HK-2 (cell line): ENCODE data around the gene PCBP3.

Source experiments
- DNase-seq: peaks from one replicate; pipeline ENCODE4 v3.0.0-alpha.2; 2018; ENCODE audit not compliant: unreplicated experiment

The PCBP3 gene

GRCh38 chr21:45861156-45861870 is 217.8 kb downstream of the PCBP3 start:
- no peak for DNase-seq

- DNase-seq, result no peak
These were observed 219.2 kb downstream of the PCBP3 start for GRCh38 chr21:45862543-45863207.

DNA sequence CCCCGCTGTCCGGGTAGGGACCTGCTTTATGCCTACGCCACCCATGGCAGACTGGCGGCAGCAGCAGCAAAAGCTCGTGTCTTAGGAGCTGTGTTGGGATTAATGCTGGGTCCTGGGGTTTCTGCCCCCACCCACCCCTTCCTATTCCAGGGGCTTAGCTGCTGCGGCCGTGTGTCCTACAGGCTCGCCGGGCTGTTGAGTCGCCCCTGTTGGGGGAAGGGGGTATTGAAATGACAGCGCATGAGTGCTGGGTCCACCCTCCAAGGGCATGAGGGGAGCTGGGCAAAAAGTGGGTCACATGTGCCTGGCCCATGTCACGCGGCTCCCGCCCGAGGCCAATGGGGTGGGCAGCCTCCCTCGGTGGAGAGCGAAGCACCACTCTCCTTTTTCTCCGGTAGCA is 219.7 kb downstream of the PCBP3 start:
- DNase-seq, result no peak

DNA sequence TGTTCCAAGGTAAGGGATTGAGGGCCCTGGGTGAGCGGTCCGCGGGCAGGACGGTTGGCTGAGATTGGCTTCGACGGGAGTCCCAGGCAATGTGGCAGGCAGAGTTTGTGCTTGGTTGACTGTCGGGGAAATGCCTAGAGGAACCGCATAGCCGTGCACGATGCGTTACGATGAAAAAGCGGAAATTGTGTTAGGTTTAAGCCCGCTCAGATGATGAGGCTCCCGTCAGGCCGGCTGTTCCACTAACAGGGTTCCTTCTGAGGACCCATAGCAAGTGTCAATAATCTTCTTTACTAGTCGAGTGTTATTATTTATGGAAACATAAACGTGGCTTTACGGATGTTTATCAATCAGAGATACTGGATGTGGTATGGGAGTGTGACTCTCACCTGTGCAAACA is 220.2 kb downstream of the PCBP3 start:
- no peak for DNase-seq

- DNase-seq, result no peak
These were observed 220.9 kb downstream of the PCBP3 start for GRCh38 chr21:45864436-45864835.

DNA sequence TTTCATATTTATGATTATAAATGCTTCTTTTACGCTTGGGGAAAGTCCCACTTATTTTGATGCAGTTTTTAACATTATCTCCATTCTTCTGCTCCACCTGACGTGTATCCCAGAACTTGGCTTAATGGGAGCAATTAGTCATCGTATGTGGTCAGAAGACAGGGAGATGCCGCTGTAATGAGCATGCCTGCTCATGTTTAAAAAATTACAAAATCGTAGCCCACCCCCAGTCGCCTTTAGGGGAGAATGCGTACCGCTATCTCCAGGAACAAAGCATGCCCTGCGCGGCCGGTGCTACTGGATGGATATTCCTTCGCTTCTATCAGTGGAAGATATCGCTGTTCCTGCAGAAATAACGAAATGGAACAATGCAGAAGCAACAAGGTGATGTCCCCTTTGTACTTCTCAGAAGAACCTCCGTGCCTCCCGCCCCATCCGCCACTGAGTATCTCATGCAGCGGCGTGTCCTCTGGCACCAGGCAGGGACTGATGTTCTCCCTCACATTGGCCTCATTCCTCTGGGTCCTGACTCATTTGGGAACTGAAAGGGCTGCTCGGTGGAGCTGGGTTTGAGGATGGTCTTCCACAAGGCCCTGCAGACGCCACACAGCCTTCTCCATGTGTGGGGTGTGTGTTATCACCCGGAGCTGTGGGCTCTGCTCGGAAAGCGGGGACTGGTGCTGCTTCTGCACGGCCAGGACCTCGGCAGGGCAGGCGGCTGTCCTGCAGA is 221.7 kb downstream of the PCBP3 start:
- no peak for DNase-seq

DNA sequence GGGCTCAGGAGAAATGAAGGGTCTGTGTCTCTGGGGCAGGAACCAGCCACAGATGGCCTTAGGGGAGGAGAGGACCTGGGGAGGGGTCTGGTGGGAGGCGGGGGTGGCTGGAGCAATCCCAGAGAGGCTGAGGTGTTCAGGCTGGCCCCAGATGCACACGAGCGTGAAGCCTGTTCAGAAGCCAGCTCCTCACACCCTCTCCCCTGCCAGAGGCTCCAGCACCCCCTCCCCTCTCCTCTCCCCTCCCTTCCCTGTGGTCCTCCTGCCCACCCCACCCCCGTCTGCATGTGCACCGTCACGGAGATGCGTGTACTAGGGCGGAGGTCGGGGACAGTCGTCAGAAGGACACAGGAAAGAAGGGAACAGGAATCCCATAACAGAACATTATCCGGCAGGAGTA is 223.0 kb downstream of the PCBP3 start:
- no peak for DNase-seq

GRCh38 chr21:45867041-45867666 is 223.6 kb downstream of the PCBP3 start:
- DNase-seq, result no peak

GRCh38 chr21:45867671-45868081 is 224.2 kb downstream of the PCBP3 start:
- DNase-seq, result no peak

GRCh38 chr21:45868086-45868485 is 224.6 kb downstream of the PCBP3 start:
- DNase-seq, result no peak

DNA sequence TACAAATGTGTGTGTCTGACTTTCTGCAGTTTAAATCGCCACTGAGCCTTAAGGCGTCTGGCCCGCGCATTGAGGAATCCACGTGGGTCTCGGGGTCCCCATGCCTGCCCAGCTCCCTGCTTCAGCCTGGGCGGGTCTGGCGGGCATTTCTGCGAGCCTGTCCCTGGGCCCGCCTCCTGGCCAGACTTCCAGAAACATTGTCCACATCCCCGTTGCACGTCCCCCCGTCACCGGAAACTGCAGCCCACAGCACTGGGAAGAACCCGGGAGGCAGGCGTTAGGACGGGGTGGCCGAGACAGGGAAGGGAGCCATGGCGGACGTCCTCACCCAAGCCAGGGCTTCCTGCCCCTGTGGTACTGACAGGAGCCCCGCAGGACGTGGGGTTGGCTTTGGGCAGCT is 225.0 kb downstream of the PCBP3 start:
- DNase-seq, result no peak

GRCh38 chr21:45869121-45870007 is 225.8 kb downstream of the PCBP3 start:
- no peak for DNase-seq

- no peak for DNase-seq
These were observed 226.9 kb downstream of the PCBP3 start for GRCh38 chr21:45870421-45870820.

DNA sequence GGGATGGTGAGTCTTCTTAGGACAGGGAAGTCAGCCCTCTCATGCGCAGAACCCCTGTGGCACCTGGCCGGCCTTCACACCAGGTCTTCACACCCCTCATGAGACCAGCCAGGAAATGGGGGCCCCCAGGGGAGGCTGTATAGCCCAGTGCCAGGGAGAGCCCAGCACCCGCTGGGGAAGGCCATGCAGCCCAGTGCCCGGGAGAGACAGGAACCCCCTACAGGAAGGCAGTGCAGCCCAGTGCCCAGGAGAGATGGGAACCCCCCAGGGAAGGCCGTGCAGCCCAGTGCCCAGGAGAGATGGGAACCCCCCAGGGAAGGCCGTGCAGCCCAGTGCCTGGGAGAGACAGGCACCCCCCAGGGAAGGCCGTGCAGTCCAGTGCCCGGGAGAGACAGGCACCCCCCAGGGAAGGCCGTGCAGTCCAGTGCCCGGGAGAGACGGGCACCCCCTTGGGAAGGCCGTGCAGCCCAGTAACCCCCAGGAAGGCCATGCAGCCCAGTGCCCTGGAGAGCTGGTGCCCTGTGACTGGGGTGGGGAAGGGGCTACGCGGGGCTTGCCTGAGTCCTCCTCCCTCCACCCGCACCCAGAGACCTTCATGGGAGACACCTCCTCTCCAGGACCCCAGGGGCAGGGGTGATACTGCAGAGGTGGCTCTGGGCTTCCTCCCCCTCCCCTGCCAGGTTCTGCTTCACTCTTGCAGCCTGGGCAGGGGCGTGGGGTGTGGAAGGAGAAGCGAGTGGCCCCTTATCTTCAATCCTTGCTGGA is 227.5 kb downstream of the PCBP3 start:
- DNase-seq, result no peak

DNA sequence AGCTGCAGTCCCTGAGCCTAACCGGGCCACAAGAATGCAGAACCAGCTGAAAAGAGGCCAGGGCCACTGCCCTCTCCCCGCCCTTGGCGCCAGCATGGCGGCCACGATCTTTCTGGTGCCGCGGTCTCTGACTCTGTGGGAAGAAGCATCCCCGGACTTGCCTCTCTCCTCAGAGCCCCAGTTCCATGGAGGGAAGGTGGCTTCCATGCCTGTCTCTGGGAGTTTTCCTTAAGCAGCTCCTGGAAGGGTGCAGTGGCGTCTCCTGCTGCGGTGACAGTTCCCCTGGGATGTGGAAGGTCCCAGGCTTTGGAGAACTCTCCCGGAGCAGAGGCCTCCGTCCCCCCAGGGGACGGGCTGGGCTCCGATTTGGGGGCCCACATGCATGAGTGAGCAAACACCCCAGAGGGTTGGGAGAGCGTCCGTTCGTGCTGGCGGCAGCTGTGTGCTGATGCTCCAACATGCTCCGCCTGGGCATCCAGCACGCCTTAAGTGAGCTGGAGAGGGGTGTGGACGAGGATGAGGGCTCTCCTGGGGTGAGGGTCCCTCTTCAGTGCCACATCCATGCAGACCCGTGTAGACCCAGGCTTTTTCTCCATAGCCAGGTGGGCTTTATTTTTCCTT is 228.2 kb downstream of the PCBP3 start:
- no peak for DNase-seq

- no peak for DNase-seq
These were observed 228.9 kb downstream of the PCBP3 start for GRCh38 chr21:45872471-45872870.

GRCh38 chr21:45872902-45873301 is 229.4 kb downstream of the PCBP3 start:
- no peak for DNase-seq

DNA sequence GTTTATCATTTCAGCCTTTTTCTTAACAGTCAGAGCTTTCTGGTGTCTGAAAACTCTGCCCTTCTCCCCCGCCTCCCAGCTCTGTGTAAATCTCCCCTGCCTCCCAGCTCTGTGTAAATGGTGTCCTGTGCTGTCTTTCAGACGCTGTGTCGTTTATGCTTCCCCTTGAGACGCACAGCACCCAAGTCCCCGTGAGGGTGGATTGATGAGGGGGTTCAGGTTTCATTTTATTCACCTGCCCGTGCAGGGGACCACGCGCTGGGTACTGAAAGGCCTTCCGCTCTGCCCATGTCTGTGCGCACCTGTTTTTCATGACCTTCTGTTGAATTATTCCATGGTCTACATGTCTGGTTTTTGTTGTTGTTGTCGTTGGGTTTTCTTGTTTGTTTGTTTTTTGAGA is 229.9 kb downstream of the PCBP3 start:
- no peak for DNase-seq

DNA sequence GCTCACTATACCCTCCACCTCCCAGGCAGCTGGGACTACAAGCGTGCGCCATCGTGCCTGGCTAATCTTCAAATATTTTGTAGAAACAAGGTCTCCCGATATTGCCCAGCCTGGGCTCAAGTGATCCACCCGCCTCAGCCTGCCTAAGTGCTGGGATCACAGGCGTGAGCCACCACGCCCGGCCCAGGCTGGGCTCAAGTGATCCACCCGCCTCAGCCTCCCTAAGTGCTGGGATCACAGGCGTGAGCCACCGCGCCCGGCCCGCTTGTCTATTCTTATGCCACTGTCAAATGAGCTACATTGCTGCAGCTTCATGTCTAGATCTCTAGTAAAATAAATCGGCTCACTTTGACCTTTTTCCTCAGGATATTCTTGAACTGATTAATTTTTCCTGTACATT is 230.3 kb downstream of the PCBP3 start:
- DNase-seq, result no peak

DNA sequence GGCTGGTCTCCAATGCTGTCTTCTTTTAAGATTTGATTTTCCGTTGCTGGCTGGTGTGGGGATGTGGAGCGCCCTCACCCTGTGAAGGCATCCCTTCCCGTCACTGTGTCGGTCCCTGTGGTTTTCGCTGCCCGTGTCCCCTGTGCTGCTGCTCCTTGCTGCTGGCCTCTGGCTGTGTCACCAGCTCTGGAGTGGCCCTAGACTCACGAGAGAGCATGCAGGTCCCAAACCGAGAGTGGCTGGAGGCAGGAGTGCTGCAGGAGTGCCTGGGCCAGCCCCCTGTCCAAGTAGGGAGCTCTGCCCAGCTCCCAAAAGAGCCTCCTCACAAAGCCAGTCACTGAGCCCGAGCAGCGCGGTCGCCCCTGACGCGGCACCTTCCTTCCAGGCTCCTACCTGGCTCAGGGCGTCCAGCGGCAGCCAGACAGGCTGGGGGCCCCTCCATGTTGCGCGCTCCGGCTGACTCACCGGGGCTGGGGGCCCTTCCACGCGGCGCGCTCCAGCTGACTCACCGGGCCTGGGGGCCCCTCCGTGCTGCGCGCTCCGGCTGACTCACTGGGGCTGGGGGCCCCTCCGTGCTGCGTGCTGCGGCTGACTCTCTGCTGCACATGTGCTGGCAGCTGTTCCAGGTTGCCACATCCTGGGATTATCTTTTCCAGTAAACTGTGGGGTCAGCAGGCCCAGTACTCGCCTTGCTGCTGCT is 231.3 kb downstream of the PCBP3 start:
- DNase-seq, result peak; percentile 67
